Adipose tissue (tissue), 3 donors: ENCODE measurements around the gene OR6T1. TPM values are rescaled to one million over a fixed set of nuclear protein-coding genes. Genes with fewer than 3 reads are reported as not detected.

Source experiments
- polyA plus RNA-seq, 3 donors: library from polyadenylated mRNA; stranded (reverse); fragments of 200-250 nt; gene quantifications; one replicate each; pipeline ENCODE4 v1.2.3, GENCODE V29; 2013
- donor health status: healthy with polysubstance abuse.
- donor health status: Bipolar disorder and iron deficiency.
- donor health status: healthy.

The OR6T1 gene
- polyA plus RNA-seq, 3 donors = not detected

Other genes with a start within 250 kb of the OR6T1 start
- gene ZNF202, start 202.2 kb downstream of the OR6T1 start, polyA plus RNA-seq = 1 to 10 TPM; 3.5 to 7.3 (median 5.0) TPM
- not detected for gene OR6X1, start 189.3 kb downstream of the OR6T1 start, polyA plus RNA-seq
- gene OR6M1, start 137.5 kb downstream of the OR6T1 start, polyA plus RNA-seq = not detected
- gene TMEM225, start 58.2 kb downstream of the OR6T1 start, polyA plus RNA-seq = not detected
- not detected for gene OR8D4, start 41.7 kb downstream of the OR6T1 start, polyA plus RNA-seq
- not detected for gene OR4D5, start 4.2 kb downstream of the OR6T1 start, polyA plus RNA-seq
- gene OR10S1, start 33.9 kb upstream of the OR6T1 start, polyA plus RNA-seq = not detected
- not detected for gene OR10G6, start 51.3 kb upstream of the OR6T1 start, polyA plus RNA-seq
- gene OR10G4, start 69.2 kb upstream of the OR6T1 start, polyA plus RNA-seq = under 1 TPM in 1 of 3 donors, not detected in 2; 0.13 TPM
- gene OR10G9, start 79.2 kb upstream of the OR6T1 start, polyA plus RNA-seq = not detected
- not detected for gene OR10G8, start 83.0 kb upstream of the OR6T1 start, polyA plus RNA-seq
- not detected for gene OR10G7, start 97.5 kb upstream of the OR6T1 start, polyA plus RNA-seq
- 10 to 100 TPM in 2 of 3 donors, 1 to 10 TPM in 1; 9.2 to 15.0 (median 10.7) TPM for gene VWA5A, start 171.6 kb upstream of the OR6T1 start, polyA plus RNA-seq
- gene OR10D3, start 239.5 kb upstream of the OR6T1 start, polyA plus RNA-seq = not detected